ENCODE results near the gene ZCCHC7.

The ZCCHC7 gene

GRCh38 chr9:37364751-37365360 lies 244.5 kb downstream of the ZCCHC7 start:
- in situ Hi-C loops (cut with MboI; ENCODE audit: low sequenced_read_pairs) = no loop called here

GRCh38 chr9:37369671-37370070 lies 249.3 kb downstream of the ZCCHC7 start:
- in situ Hi-C loops (cut with MboI; ENCODE audit: low sequenced_read_pairs) = no loop called here

- in situ Hi-C loops (cut with MboI; ENCODE audit: low sequenced_read_pairs) = no loop called here
Observed at GRCh38 chr9:37370282-37370681, 249.9 kb downstream of the ZCCHC7 start.

GRCh38 chr9:37370968-37371563 lies 250.7 kb downstream of the ZCCHC7 start:
- in situ Hi-C loops (cut with MboI; ENCODE audit: low sequenced_read_pairs) = no loop called here

- in situ Hi-C loops (cut with MboI; ENCODE audit: low sequenced_read_pairs) = no loop called here
Observed at GRCh38 chr9:37371565-37372464, 251.4 kb downstream of the ZCCHC7 start.

GRCh38 chr9:37372839-37373238 lies 252.5 kb downstream of the ZCCHC7 start:
- in situ Hi-C loops (cut with MboI; ENCODE audit: low sequenced_read_pairs) = no loop called here

- in situ Hi-C loops (cut with MboI; ENCODE audit: low sequenced_read_pairs) = no loop called here
Observed at GRCh38 chr9:37373621-37374020, 253.2 kb downstream of the ZCCHC7 start.

- in situ Hi-C loops (cut with MboI; ENCODE audit: low sequenced_read_pairs) = loop anchor here (25.0 kb wide), 1 partner anchor 513 kb away; no protein-coding TSS in a partner anchor
Observed at GRCh38 chr9:37374892-37375291, 254.5 kb downstream of the ZCCHC7 start.

- in situ Hi-C loops (cut with MboI; ENCODE audit: low sequenced_read_pairs) = loop anchor here (25.0 kb wide), 1 partner anchor 516 kb away; no protein-coding TSS in a partner anchor
Observed at GRCh38 chr9:37377688-37378612, 257.6 kb downstream of the ZCCHC7 start.

- in situ Hi-C loops (cut with MboI; ENCODE audit: low sequenced_read_pairs) = loop anchor here (25.0 kb wide), 1 partner anchor 516 kb away; no protein-coding TSS in a partner anchor
Observed at GRCh38 chr9:37378613-37379004, 258.2 kb downstream of the ZCCHC7 start.

GRCh38 chr9:37379835-37380234 lies 259.5 kb downstream of the ZCCHC7 start:
- in situ Hi-C loops (cut with MboI; ENCODE audit: low sequenced_read_pairs) = loop anchor here (25.0 kb wide), 1 partner anchor 518 kb away; no protein-coding TSS in a partner anchor

- in situ Hi-C loops (cut with MboI; ENCODE audit: low sequenced_read_pairs) = loop anchor here (25.0 kb wide), 1 partner anchor 518 kb away; no protein-coding TSS in a partner anchor
Observed at GRCh38 chr9:37380570-37380969, 260.2 kb downstream of the ZCCHC7 start.

- in situ Hi-C loops (cut with MboI; ENCODE audit: low sequenced_read_pairs) = loop anchor here (25.0 kb wide), 1 partner anchor 519 kb away; no protein-coding TSS in a partner anchor
Observed at GRCh38 chr9:37381094-37381741, 260.8 kb downstream of the ZCCHC7 start.

GRCh38 chr9:37382161-37382981 lies 262.0 kb downstream of the ZCCHC7 start:
- in situ Hi-C loops (cut with MboI; ENCODE audit: low sequenced_read_pairs) = loop anchor here (25.0 kb wide), 1 partner anchor 520 kb away; no protein-coding TSS in a partner anchor

GRCh38 chr9:37382982-37383357 lies 262.6 kb downstream of the ZCCHC7 start:
- in situ Hi-C loops (cut with MboI; ENCODE audit: low sequenced_read_pairs) = loop anchor here (25.0 kb wide), 1 partner anchor 521 kb away; no protein-coding TSS in a partner anchor

- in situ Hi-C loops (cut with MboI; ENCODE audit: low sequenced_read_pairs) = loop anchor here (25.0 kb wide), 1 partner anchor 521 kb away; no protein-coding TSS in a partner anchor
Observed at GRCh38 chr9:37383393-37383792, 263.0 kb downstream of the ZCCHC7 start.

GRCh38 chr9:37383876-37384746 lies 263.7 kb downstream of the ZCCHC7 start:
- in situ Hi-C loops (cut with MboI; ENCODE audit: low sequenced_read_pairs) = loop anchor here (25.0 kb wide), 1 partner anchor 522 kb away; no protein-coding TSS in a partner anchor

- in situ Hi-C loops (cut with MboI; ENCODE audit: low sequenced_read_pairs) = loop anchor here (25.0 kb wide), 1 partner anchor 523 kb away; no protein-coding TSS in a partner anchor
Observed at GRCh38 chr9:37385286-37385685, 264.9 kb downstream of the ZCCHC7 start.
